Neural progenitor cell (in vitro differentiated cells): ENCODE measurements around the gene RHD. TPM values are rescaled to one million over a fixed set of nuclear protein-coding genes. Genes with fewer than 3 reads are reported as not detected.
A peak's percentile ranks its signal among the peaks of the same experiment; 100 is the strongest.
"Not testable (repeated sequence)": the region's sequence is repeated elsewhere in the genome, so short reads cannot be mapped to it uniquely, and the experiment has no call there.

Experiments used
- DNase-seq: peaks from one replicate; pipeline ENCODE4 v3.0.0-alpha.2; 2016; ENCODE audit warnings: low spot score
- H2AFZ ChIP-seq: fragments of 200-600 bp; sonication (generic); replicated peaks from 2 replicates; pipeline ENCODE4 v1.6.1; 2016; ENCODE audit warnings: antibody characterized with exemption
- H3F3A ChIP-seq: fragments of 200-600 bp; sonication (generic); 2 replicates; pipeline ENCODE4 v1.6.1; 2016; ENCODE audit warnings: antibody characterized with exemption, low read depth
- H3K27ac ChIP-seq: fragments of 200-600 bp; sonication (generic); 2 replicates; pipeline ENCODE4 v1.5.1; 2016; ENCODE audit warnings: mild to moderate bottlenecking
- H3K27me3 ChIP-seq: fragments of 200-600 bp; sonication (generic); 2 replicates; pipeline ENCODE4 v1.6.1; 2016; ENCODE audit warnings: mild to moderate bottlenecking, moderate library complexity
- H3K36me3 ChIP-seq: fragments of 200-600 bp; sonication (generic); 2 replicates; pipeline ENCODE4 v1.5.1; 2016
- H3K4me1 ChIP-seq: fragments of 200-600 bp; sonication (generic); 2 replicates; pipeline ENCODE4 v1.6.1; 2016; ENCODE audit warnings: mixed run types
- H3K4me2 ChIP-seq: fragments of 200-600 bp; sonication (generic); 2 replicates; pipeline ENCODE4 v1.6.1; 2016
- H3K4me3 ChIP-seq: fragments of 200-600 bp; sonication (generic); 2 replicates; pipeline ENCODE4 v1.5.1; 2016
- H3K79me2 ChIP-seq: fragments of 200-600 bp; sonication (generic); 2 replicates; pipeline ENCODE4 v1.6.1; 2016; ENCODE audit warnings: low read depth
- H3K9ac ChIP-seq: fragments of 200-600 bp; sonication (generic); 2 replicates; pipeline ENCODE4 v1.6.1; 2016
- H3K9me3 ChIP-seq: fragments of 200-600 bp; sonication (generic); 2 replicates; pipeline ENCODE4 v1.5.1; 2016; ENCODE audit warnings: low read depth
- H4K20me1 ChIP-seq: fragments of 200-600 bp; sonication (generic); 2 replicates; pipeline ENCODE4 v1.6.1; 2016; ENCODE audit warnings: low read depth
- H3K27ac Mint-ChIP-seq: 3 replicates; pipeline ENCODE4 v1.8.0; 2021; ENCODE audit warnings: mixed read lengths
- H3K27me3 Mint-ChIP-seq: 2 replicates; pipeline ENCODE4 v1.8.0; 2022; ENCODE audit warnings: low read depth, mild to moderate bottlenecking, inconsistent platforms, moderate library complexity, mixed read lengths; ENCODE audit not compliant: insufficient read depth
- H3K36me3 Mint-ChIP-seq: 3 replicates; pipeline ENCODE4 v1.8.0; 2021; ENCODE audit warnings: mixed read lengths
- H3K4me1 Mint-ChIP-seq: 3 replicates; pipeline ENCODE4 v1.8.0; 2021; ENCODE audit warnings: mixed read lengths
- H3K4me3 Mint-ChIP-seq: 3 replicates; pipeline ENCODE4 v1.8.0; 2021; ENCODE audit warnings: mild to moderate bottlenecking, moderate library complexity, mixed read lengths
- H3K9me3 Mint-ChIP-seq: 3 replicates; pipeline ENCODE4 v1.8.0; 2020; ENCODE audit warnings: mixed read lengths
- EZH2 ChIP-seq: fragments of 200-600 bp; sonication (generic); IDR thresholded peaks from 2 replicates; pipeline ENCODE4 v1.6.1; 2017; ENCODE audit warnings: antibody characterized with exemption, mild to moderate bottlenecking, moderate library complexity
- EZH2phosphoT487 ChIP-seq: fragments of 200-600 bp; sonication (generic); IDR thresholded peaks from 2 replicates; pipeline ENCODE4 v1.6.1; 2017; ENCODE audit warnings: antibody characterized with exemption
- total RNA-seq: library from RNA; depleted of rRNA; stranded (reverse); fragments of >200 nt; gene quantifications from 2 replicates; pipeline ENCODE4 v1.2.3, GENCODE V29; 2015; ENCODE audit warnings: low replicate concordance
- TF ChIP-seq, protein P1 (sequence below): fragments of 200-600 bp; sonication (generic); IDR thresholded peaks from 2 replicates; pipeline ENCODE4 v1.5.1; 2017; ENCODE audit warnings: antibody characterized with exemption, mild to moderate bottlenecking

The RHD gene
- total RNA-seq, 1 donor from 2014 or later = not detected

DNA sequence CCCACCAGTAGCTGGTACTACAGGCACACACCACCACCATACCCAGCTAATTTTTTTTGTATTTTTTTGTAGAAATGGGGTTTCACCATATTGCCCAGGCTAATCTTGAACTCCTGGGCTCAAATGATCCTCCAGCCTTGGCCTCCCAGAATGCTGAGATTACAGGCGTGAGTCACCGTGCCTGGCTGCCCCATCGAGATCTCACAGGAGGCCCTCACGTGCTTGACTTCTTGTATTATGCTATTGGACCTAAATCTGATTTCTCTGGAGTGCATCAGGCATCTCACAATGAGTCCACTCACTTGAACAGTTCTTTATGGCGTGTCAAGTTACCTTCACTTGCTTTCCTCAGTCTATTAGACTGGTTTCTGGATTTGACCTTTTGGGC lies 15.7 kb upstream of the RHD start:
- peaks cover 21% of the 10 kb centered on the region for H3F3A ChIP-seq
- peaks cover 2% of the 10 kb centered on the region for H3K36me3 Mint-ChIP-seq
- H3K4me3 Mint-ChIP-seq = no peak overlapping the region
- no peak overlapping the region for H3K27ac Mint-ChIP-seq
- H3K9me3 Mint-ChIP-seq = no peaks in the 10 kb centered on the region
- no peak overlapping the region for H3K27ac ChIP-seq
- H4K20me1 ChIP-seq = peaks cover 3% of the 10 kb centered on the region
- no peak for DNase-seq
- peaks cover 7% of the 10 kb centered on the region for H3K4me1 ChIP-seq
- TF ChIP-seq EZH2 (no peak), EZH2phosphoT487 (no peak)
- TF ChIP-seq, protein P1, sequence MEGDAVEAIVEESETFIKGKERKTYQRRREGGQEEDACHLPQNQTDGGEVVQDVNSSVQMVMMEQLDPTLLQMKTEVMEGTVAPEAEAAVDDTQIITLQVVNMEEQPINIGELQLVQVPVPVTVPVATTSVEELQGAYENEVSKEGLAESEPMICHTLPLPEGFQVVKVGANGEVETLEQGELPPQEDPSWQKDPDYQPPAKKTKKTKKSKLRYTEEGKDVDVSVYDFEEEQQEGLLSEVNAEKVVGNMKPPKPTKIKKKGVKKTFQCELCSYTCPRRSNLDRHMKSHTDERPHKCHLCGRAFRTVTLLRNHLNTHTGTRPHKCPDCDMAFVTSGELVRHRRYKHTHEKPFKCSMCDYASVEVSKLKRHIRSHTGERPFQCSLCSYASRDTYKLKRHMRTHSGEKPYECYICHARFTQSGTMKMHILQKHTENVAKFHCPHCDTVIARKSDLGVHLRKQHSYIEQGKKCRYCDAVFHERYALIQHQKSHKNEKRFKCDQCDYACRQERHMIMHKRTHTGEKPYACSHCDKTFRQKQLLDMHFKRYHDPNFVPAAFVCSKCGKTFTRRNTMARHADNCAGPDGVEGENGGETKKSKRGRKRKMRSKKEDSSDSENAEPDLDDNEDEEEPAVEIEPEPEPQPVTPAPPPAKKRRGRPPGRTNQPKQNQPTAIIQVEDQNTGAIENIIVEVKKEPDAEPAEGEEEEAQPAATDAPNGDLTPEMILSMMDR = no peak
- H2AFZ ChIP-seq = no peak overlapping the region
- H3K79me2 ChIP-seq = no peaks in the 10 kb centered on the region
- no peaks in the 10 kb centered on the region for H3K36me3 ChIP-seq
- H3K27me3 Mint-ChIP-seq = peaks cover 7% of the 10 kb centered on the region
- no peaks in the 10 kb centered on the region for H3K27me3 ChIP-seq
- H3K9me3 ChIP-seq = no peaks in the 10 kb centered on the region
- H3K4me3 ChIP-seq = no peak overlapping the region
- H3K4me1 Mint-ChIP-seq = peaks cover 24% of the 10 kb centered on the region
- no peak overlapping the region for H3K9ac ChIP-seq
- H3K4me2 ChIP-seq = no peak overlapping the region

DNA sequence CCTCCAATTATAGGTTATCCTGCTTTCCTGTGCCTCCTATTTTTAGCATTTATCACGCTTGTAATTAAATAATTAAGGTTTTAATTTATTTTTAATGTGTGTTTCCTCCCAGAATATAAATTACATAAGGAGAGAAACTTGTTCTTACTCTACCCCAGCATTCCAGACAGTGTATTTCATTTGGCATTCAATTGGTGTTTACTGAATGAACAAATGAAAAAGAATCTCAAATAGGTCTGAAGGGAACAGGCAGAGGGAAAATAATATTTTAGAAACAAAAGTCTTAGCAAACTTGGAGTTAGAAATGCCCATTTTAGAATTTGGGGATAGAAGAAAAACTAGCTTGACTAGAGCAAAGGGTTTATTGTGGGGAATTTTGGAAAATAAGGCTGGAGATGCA lies 15.1 kb upstream of the RHD start:
- no peak for DNase-seq

DNA sequence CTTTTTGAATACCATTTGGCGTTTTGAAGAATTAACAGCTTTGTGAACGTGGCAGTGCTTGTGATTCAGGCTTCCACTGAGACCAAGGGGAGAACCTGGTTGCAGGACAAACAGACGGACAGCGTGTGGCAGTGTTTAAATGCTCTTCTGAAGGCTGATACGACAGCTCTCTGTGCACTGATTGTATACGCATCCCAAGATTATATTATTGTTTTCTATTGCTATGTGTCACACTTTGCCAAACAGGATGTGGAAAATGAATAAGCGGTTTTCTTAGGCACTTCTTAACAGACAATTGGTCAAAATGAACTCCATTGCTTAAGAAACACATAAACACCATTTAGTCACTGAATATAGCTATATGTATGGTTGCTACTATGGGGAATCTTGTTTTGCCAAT lies 12.5 kb upstream of the RHD start:
- H3K4me3 Mint-ChIP-seq, H3K79me2 ChIP-seq, H3K27ac ChIP-seq, H4K20me1 ChIP-seq, H3K4me2 ChIP-seq, H2AFZ ChIP-seq, H3K9me3 Mint-ChIP-seq, H3K36me3 ChIP-seq, H3F3A ChIP-seq, H3K4me3 ChIP-seq, H3K9ac ChIP-seq, H3K9me3 ChIP-seq, H3K27me3 Mint-ChIP-seq, H3K4me1 ChIP-seq, H3K27ac Mint-ChIP-seq, DNase-seq, H3K27me3 ChIP-seq: not testable (repeated sequence)
- peaks cover 11% of the 10 kb centered on the region for H3K4me1 Mint-ChIP-seq
- H3K36me3 Mint-ChIP-seq = peaks cover 13% of the 10 kb centered on the region

More for the DNA sequence above, 15.1 kb upstream of the RHD start:
- Mint-ChIP-seq H3K4me1 (peaks cover 24% of the 10 kb centered on the region), H3K9me3 (no peaks in the 10 kb centered on the region), H3K36me3 (peaks cover 3% of the 10 kb centered on the region), H3K4me3 (no peak overlapping the region), H3K27me3 (peaks cover 5% of the 10 kb centered on the region), H3K27ac (no peak overlapping the region)
- no peak overlapping the region for H3K4me2 ChIP-seq
- peaks cover 7% of the 10 kb centered on the region for H3K4me1 ChIP-seq
- no peaks in the 10 kb centered on the region for H3K9me3 ChIP-seq
- no peak overlapping the region for H3K4me3 ChIP-seq
- no peaks in the 10 kb centered on the region for H3K79me2 ChIP-seq
- H4K20me1 ChIP-seq = peaks cover 3% of the 10 kb centered on the region
- H3K36me3 ChIP-seq = no peaks in the 10 kb centered on the region
- H3K9ac ChIP-seq = no peak overlapping the region
- peaks cover 21% of the 10 kb centered on the region for H3F3A ChIP-seq
- TF ChIP-seq, protein P1 = no peak
- TF ChIP-seq EZH2phosphoT487 (no peak), EZH2 (no peak)
- H3K27me3 ChIP-seq = no peaks in the 10 kb centered on the region
- H2AFZ ChIP-seq = no peak overlapping the region
- H3K27ac ChIP-seq = no peak overlapping the region

DNA sequence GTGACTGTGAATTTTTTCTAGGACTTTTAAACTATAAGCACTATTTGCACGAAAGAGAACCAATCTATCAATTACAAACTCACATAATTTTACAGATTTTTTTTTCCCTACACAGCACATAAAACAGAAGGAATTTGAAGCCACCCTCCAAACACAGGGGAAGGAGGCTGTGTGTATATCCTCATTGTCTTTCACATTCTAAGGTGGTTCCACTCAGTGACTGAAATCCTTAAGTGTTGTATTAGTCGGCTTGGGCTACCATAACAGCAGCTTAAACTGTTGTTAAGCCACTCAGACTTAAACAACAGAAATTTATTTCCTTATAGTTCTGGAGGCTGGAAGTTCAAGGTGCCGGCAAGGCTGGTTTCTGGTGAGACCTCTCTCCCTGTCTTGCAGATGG lies 12.0 kb upstream of the RHD start:
- not testable (repeated sequence) for H4K20me1 ChIP-seq, DNase-seq, H3K9ac ChIP-seq, H3K36me3 ChIP-seq, H3K27ac ChIP-seq, H3K4me2 ChIP-seq, H3K9me3 ChIP-seq, H3K79me2 ChIP-seq, H3K4me3 Mint-ChIP-seq, H3K4me3 ChIP-seq, H3K27ac Mint-ChIP-seq, H3K27me3 Mint-ChIP-seq, H3K27me3 ChIP-seq, H2AFZ ChIP-seq, H3K4me1 ChIP-seq, H3F3A ChIP-seq, H3K9me3 Mint-ChIP-seq
- H3K4me1 Mint-ChIP-seq = peaks cover 11% of the 10 kb centered on the region
- peaks cover 13% of the 10 kb centered on the region for H3K36me3 Mint-ChIP-seq

DNA sequence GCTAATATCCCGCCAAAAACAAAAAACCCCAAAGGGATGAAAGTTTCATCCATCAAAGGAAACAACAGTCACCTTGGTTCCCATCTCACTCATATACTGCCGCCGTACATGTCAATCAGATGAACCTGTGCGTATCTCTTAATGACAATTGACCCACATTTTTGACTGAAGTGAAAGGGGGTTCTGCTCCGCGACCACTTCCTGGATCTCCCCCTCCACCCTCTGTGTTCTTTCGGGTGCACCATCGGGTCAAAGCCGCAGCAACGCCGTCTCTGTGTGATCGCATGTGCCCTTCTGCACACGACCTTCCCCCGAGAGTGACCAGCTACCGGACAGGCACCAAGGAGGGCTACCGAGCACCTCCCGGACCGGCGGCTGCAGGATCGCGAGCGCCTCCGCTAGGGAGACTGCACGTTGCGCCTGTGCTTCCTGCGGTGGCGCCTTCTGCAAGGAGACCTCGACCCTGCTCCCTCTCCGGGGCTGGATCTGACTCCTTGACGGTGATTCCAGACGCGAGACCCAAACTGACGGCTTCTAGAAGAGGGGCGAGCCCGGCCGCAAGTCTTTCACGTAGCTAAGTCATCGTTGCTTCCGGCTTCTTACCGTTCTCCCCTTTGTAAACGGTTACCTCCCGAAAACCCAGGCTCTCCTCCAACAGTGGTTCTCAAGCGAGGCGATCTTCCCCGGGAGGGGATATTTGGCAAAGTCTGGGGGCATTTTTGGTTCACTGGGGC lies 5.6 kb upstream of the RHD start:
- H3K9me3 ChIP-seq, H4K20me1 ChIP-seq, H3K4me1 Mint-ChIP-seq, H3F3A ChIP-seq, H3K4me1 ChIP-seq, DNase-seq, H3K36me3 ChIP-seq, H3K9me3 Mint-ChIP-seq, H3K27me3 ChIP-seq, H3K79me2 ChIP-seq, H3K27ac ChIP-seq, H3K27me3 Mint-ChIP-seq, H3K9ac ChIP-seq, H2AFZ ChIP-seq, H3K27ac Mint-ChIP-seq: not testable (repeated sequence)
- Mint-ChIP-seq H3K36me3 (peaks cover 13% of the 10 kb centered on the region), H3K4me3 (peak overlapping the region; percentile 91)
- Histone ChIP-seq H3K4me2 (peak overlapping the region; percentile 75), H3K4me3 (peak overlapping the region; percentile 50)

DNA sequence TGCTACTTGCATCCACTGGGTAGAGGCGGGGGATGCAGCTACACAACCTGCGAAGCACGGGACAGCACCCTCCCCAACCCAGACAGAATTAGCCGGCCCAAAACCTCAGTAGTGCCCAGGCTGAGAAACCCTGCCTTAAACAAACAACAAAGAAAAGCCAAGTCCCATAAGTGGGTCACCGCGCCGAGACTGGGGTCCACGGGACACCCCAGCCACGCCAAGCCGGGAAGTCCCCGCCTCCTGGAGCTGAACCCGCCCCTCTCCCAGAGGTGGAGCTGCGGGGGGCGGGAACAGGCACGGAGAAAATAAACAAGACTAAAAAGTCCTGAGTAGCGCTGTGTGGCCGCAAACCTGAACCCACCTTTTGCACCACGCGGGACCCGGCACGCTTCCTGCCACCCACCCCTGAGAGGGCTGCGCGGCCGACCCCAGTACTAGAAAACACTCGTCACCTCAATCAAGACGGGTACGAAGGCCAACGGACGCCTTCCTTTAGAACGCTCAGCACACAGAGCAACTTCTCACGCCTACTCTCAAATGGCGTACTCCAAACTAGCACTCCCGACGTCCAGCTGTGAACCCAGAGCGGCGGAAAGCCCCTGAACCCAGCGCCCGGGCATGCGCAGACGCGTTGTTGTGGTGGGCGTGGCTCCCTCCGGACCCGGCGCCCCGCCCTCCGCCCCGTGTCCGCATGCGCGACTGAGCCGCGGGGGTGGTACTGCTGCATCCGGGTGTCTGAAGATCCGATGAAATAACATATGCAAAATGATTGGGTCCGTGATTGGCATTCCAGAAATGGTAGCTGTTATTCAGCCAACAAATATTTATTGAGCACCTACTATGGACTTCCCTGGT lies 4.8 kb upstream of the RHD start:
- Histone ChIP-seq H3K4me3 (peak overlapping the region; percentile 50), H3K4me2 (peak overlapping the region; percentile 58)
- not testable (repeated sequence) for H4K20me1 ChIP-seq, H3K27ac Mint-ChIP-seq, H3K27me3 Mint-ChIP-seq, H3K4me1 ChIP-seq, H3K27me3 ChIP-seq, H3K36me3 Mint-ChIP-seq, H3K9me3 ChIP-seq, H3K79me2 ChIP-seq, H3F3A ChIP-seq, H2AFZ ChIP-seq, H3K36me3 ChIP-seq, H3K9me3 Mint-ChIP-seq, H3K27ac ChIP-seq, H3K9ac ChIP-seq, H3K4me1 Mint-ChIP-seq
- H3K4me3 Mint-ChIP-seq = peak overlapping the region; percentile 81
- DNase-seq = peak; percentile 51
